Naive thymus-derived CD8-positive, alpha-beta T cell (primary cell): Measurements from ENCODE around the gene SIGLEC7. TPM values are rescaled to one million over a fixed set of nuclear protein-coding genes. Genes with fewer than 3 reads are reported as not detected.

Experiments used
- ATAC-seq, 2 donors: fragments of 150-1000 bp; cut with Tn5 transposase in 1 of 2; sonication (Bioruptor Pico), chemical (Tn5 transposase) in 1 of 2; 1 replicate in 1 of 2; 2 replicates in 1 of 2; pipeline ENCODE4 v1.10.0; 2021; ENCODE audit warnings: mild to moderate bottlenecking in 2 of 2, moderate library complexity in 2 of 2
- POLR2A ChIA-PET: fragments of 350-600 bp; sonication (Branson Sonifier 250); formaldehyde crosslinking; loops from one replicate; lab custom pipeline; 2021; ENCODE audit warnings: antibody characterized with exemption; lab: Charles Lee
- DNase-seq, 10 donors: peaks; one replicate each; pipeline versions ENCODE4 v3.0.0 to v3.0.0-alpha.2; 2020 to 2022
- H3K27ac Mint-ChIP-seq, 10 donors: one replicate each; pipeline ENCODE4 v1.8.0; 2020 to 2022; ENCODE audit warnings: mild to moderate bottlenecking in 10 of 10, mixed read lengths in 10 of 10, moderate library complexity in 4 of 10, inconsistent platforms in 1 of 10
- H3K27me3 Mint-ChIP-seq, 5 donors: one replicate each; pipeline ENCODE4 v1.8.0; 2021 to 2022; ENCODE audit warnings: mixed read lengths in 5 of 5
- H3K36me3 Mint-ChIP-seq, 3 donors: one replicate each; pipeline ENCODE4 v1.8.0; 2020 to 2022; ENCODE audit warnings: mixed read lengths in 3 of 3, mild to moderate bottlenecking in 2 of 3, inconsistent platforms in 1 of 3
- H3K4me1 Mint-ChIP-seq, 4 donors: one replicate each; pipeline ENCODE4 v1.8.0; 2021 to 2022; ENCODE audit warnings: mixed read lengths in 4 of 4
- H3K4me3 Mint-ChIP-seq, 10 donors: one replicate each; pipeline ENCODE4 v1.8.0; 2020 to 2022; ENCODE audit warnings: mild to moderate bottlenecking in 10 of 10, mixed read lengths in 10 of 10, moderate library complexity in 6 of 10, inconsistent platforms in 1 of 10
- H3K9me3 Mint-ChIP-seq, 9 donors: one replicate each; pipeline ENCODE4 v1.8.0; 2020 to 2022; ENCODE audit warnings: mixed read lengths in 9 of 9, mild to moderate bottlenecking in 3 of 9, inconsistent platforms in 1 of 9, moderate library complexity in 1 of 9
- polyA plus RNA-seq, 3 donors: library from polyadenylated mRNA; unstranded; fragments of 300-500 nt; fragmentation: Illumina TruSeq; gene quantifications; one replicate each; pipeline ENCODE4 v1.2.3, GENCODE V29; 2021
- total RNA-seq, 8 experiments: library from RNA in 2 of 8; stranded (reverse) in 2 of 8; gene quantifications; one replicate each; pipeline ENCODE4 v1.2.3 and lab custom pipeline; 2021 to 2026

Gene SIGLEC7
- total and polyA plus RNA-seq, 5 experiments from 2014 or later: 0.68 TPM; not detected in 4

DNA sequence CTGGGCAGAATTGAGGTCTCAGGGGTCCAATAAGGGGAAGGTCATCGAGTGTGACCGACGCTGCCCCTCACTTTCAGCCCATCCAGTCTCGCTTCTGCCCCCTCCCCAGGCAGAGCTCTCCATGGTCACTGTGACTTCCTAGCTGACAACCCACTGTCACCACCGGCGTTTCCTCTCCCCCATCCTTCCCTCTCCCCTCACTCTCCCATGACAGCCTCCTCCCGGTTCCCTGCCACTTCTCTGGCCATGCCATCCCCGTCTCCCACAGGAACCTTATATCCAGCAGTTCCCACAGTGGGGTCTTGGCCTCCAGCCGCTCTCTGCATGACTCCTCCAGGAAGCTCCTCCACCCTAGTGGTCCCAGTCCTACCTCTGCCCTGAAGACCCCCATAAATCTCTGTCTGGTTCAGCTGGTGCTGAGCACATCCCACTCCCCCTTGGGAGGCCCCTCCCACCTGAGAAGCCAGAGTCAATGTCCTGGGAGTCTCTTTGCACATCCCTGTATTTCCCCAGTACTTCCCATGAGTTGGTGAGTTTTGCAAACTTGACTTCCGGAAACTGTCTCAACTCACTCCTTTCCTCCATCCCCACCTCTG is 58.1 kb downstream of the SIGLEC7 start:
- Mint-ChIP-seq H3K4me1 (peaks cover 0 to 3% (median 0%) of the 10 kb centered on the region in 4 donors), H3K36me3 (no peaks in the 10 kb centered on the region), H3K27ac (no peak overlapping the region), H3K4me3 (no peak overlapping the region), H3K9me3 (peaks cover 0 to 2% (median 0%) of the 10 kb centered on the region in 9 donors), H3K27me3 (peaks cover 6 to 34% (median 25%) of the 10 kb centered on the region in 5 donors)
- ATAC-seq (no peak), DNase-seq (no peak)
- POLR2A ChIA-PET: interaction anchor here (0.6 kb wide), 1 partner anchor 11 kb away, joined by 3 read pairs; no protein-coding TSS in a partner anchor

DNA sequence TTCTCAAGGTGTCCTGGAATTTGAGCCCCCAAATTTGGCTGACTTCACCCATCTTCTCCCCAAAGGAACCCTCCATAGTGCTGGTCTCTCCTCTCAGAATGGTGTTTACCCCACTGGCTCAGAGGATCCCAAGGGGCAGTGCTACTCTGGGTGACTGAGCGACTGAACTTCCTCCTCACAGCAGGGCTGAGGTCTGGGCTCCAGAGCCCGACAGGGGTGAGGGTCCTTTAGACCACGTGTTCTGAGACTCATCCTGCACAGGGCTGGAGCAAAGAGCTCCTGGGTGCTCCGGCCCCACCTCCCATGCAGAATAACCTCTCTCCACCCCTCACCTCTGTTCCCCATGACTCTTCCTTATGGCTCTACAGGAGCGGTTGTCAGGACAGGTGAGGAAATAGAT is 59.6 kb downstream of the SIGLEC7 start:
- peaks cover 6 to 34% (median 27%) of the 10 kb centered on the region in 5 donors for H3K27me3 Mint-ChIP-seq
- H3K4me1 Mint-ChIP-seq: peaks cover 0 to 3% (median 0%) of the 10 kb centered on the region in 4 donors
- no peaks in the 10 kb centered on the region for H3K36me3 Mint-ChIP-seq
- H3K4me3 Mint-ChIP-seq: no peak overlapping the region
- no peak for ATAC-seq
- H3K27ac Mint-ChIP-seq: no peak overlapping the region
- no peak for DNase-seq
- H3K9me3 Mint-ChIP-seq: peaks cover 0 to 2% (median 0%) of the 10 kb centered on the region in 9 donors
- POLR2A ChIA-PET: no interaction called here

Other genes with a start within 250 kb of the SIGLEC7 start
- gene KLK4, start 230.9 kb upstream of the SIGLEC7 start, total RNA-seq: not detected
- not detected for gene KLK4, start 230.9 kb upstream of the SIGLEC7 start, polyA plus RNA-seq
- not detected for gene KLK5, start 189.3 kb upstream of the SIGLEC7 start, total RNA-seq
- not detected for gene KLK5, start 189.3 kb upstream of the SIGLEC7 start, polyA plus RNA-seq
- not detected for gene KLK6, start 172.7 kb upstream of the SIGLEC7 start, total RNA-seq
- gene KLK6, start 172.7 kb upstream of the SIGLEC7 start, polyA plus RNA-seq: not detected
- not detected for gene KLK7, start 158.4 kb upstream of the SIGLEC7 start, total RNA-seq
- not detected for gene KLK7, start 158.4 kb upstream of the SIGLEC7 start, polyA plus RNA-seq
- not detected for gene KLK8, start 140.7 kb upstream of the SIGLEC7 start, total RNA-seq
- gene KLK8, start 140.7 kb upstream of the SIGLEC7 start, polyA plus RNA-seq: not detected
- not detected for gene KLK10, start 122.6 kb upstream of the SIGLEC7 start, total RNA-seq
- gene KLK10, start 122.6 kb upstream of the SIGLEC7 start, polyA plus RNA-seq: not detected
- gene KLK11, start 115.7 kb upstream of the SIGLEC7 start, total RNA-seq: not detected
- not detected for gene KLK11, start 115.7 kb upstream of the SIGLEC7 start, polyA plus RNA-seq
- gene KLK12, start 107.3 kb upstream of the SIGLEC7 start, total RNA-seq: not detected
- not detected for gene KLK12, start 107.3 kb upstream of the SIGLEC7 start, polyA plus RNA-seq
- gene KLK13, start 77.2 kb upstream of the SIGLEC7 start, total RNA-seq: not detected
- not detected for gene KLK13, start 77.2 kb upstream of the SIGLEC7 start, polyA plus RNA-seq
- 1 to 10 TPM; 1.1 to 1.5 TPM for gene KLK14, start 59.4 kb upstream of the SIGLEC7 start, total RNA-seq
- not detected for gene KLK14, start 59.4 kb upstream of the SIGLEC7 start, polyA plus RNA-seq
- 10 to 100 TPM in 1 of 2 experiments, 1 to 10 TPM in 1; 10.0 to 10.3 TPM for gene CTU1, start 33.9 kb upstream of the SIGLEC7 start, total RNA-seq
- gene CTU1, start 33.9 kb upstream of the SIGLEC7 start, polyA plus RNA-seq: 1 to 10 TPM; 2.4 to 9.3 (median 5.4) TPM
- 1 to 10 TPM; 1.3 to 2.4 TPM for gene SIGLEC9, start 17.4 kb upstream of the SIGLEC7 start, total RNA-seq
- gene SIGLEC9, start 17.4 kb upstream of the SIGLEC7 start, polyA plus RNA-seq: 1 to 10 TPM in 1 of 3 donors, under 1 TPM in 2; 0.32 to 1.5 (median 0.83) TPM
- gene CD33, start 82.8 kb downstream of the SIGLEC7 start, total RNA-seq: under 1 TPM in 1 of 2 experiments, not detected in 1; 0.73 TPM
- under 1 TPM in 1 of 3 donors, not detected in 2; 0.16 TPM for gene CD33, start 82.8 kb downstream of the SIGLEC7 start, polyA plus RNA-seq
- gene SIGLECL1, start 108.8 kb downstream of the SIGLEC7 start, total RNA-seq: not detected
- gene SIGLECL1, start 108.8 kb downstream of the SIGLEC7 start, polyA plus RNA-seq: not detected
- gene IGLON5, start 169.3 kb downstream of the SIGLEC7 start, total RNA-seq: not detected
- not detected for gene IGLON5, start 169.3 kb downstream of the SIGLEC7 start, polyA plus RNA-seq
- under 1 TPM; 0.11 to 0.60 TPM for gene VSIG10L, start 199.8 kb downstream of the SIGLEC7 start, total RNA-seq
- gene VSIG10L, start 199.8 kb downstream of the SIGLEC7 start, polyA plus RNA-seq: under 1 TPM in 2 of 3 donors, not detected in 1; 0.10 to 0.21 TPM
- gene ETFB, start 224.1 kb downstream of the SIGLEC7 start, total RNA-seq: 10 to 100 TPM; 46.2 to 48.1 TPM
- gene ETFB, start 224.1 kb downstream of the SIGLEC7 start, polyA plus RNA-seq: 100 to 1,000 TPM in 1 of 3 donors, 10 to 100 TPM in 2; 85.8 to 104 (median 91.5) TPM
- 1 to 10 TPM in 1 of 2 experiments, under 1 TPM in 1; 0.73 to 1.7 TPM for gene CLDND2, start 226.7 kb downstream of the SIGLEC7 start, total RNA-seq
- not detected for gene CLDND2, start 226.7 kb downstream of the SIGLEC7 start, polyA plus RNA-seq
- gene NKG7, start 230.4 kb downstream of the SIGLEC7 start, total RNA-seq: 1 to 10 TPM; 3.8 to 5.6 TPM
- 1,000 to 10,000 TPM in 1 of 3 donors, 10 to 100 TPM in 2; 41.7 to 1,629 (median 63.8) TPM for gene NKG7, start 230.4 kb downstream of the SIGLEC7 start, polyA plus RNA-seq
- not detected for gene LIM2, start 245.7 kb downstream of the SIGLEC7 start, total RNA-seq
- gene LIM2, start 245.7 kb downstream of the SIGLEC7 start, polyA plus RNA-seq: under 1 TPM in 1 of 3 donors, not detected in 2; 0.68 TPM
- not detected for gene C19orf84, start 248.3 kb downstream of the SIGLEC7 start, total RNA-seq
- gene C19orf84, start 248.3 kb downstream of the SIGLEC7 start, polyA plus RNA-seq: not detected